NCI-H2107 treated with DMSO at 0.1 percent for 48 hours (cell line): ENCODE measurements around the gene FGD4.

Experiments
- DNase-seq: peaks from one replicate; lab custom pipeline; 2025; ENCODE audit not compliant: unreplicated experiment; lab: John Stamatoyannopoulos, UW

FGD4 gene

DNA sequence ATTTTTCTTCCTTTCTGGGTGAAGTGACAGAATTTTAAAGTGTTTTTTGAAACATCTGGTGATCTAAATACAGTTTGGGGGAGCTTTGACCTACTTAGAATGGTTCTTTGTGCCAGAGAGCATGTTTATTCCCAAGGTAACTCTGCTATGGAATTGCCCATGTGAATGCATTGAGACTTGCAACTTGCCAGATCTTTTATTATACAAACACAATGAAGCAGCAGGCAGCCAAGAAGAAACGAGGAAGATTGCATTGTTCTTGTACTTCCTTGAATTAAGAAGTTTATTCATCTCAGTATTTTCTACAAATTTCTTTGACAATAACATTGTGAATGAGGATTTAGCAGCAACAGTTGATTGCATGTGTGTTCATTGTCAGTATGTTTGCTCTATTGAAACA, 55.5 kb downstream of the FGD4 start:
- DNase-seq = no peak

DNA sequence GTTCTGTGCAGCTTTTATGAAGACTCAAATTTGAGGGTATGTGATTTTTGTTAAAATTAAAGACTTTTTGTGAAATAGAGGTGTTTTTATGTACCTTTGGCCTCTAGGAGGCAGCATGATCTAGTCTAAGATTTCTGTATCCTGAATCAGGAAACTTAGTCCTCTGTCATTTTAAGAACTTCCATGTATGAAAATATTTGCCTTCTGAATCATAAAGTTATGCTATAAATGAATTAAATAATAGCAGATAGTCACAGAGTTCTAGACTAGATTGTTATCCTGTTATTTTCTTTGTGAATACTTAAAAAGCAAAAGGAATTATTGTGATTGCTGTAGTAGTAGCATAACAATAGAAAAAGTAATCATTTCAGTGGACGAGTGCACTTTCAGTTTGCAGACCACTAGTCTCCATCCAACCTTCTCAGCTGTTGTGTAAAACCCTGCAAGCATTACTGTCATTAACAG, 56.3 kb downstream of the FGD4 start:
- peak; percentile 78 for DNase-seq

DNA sequence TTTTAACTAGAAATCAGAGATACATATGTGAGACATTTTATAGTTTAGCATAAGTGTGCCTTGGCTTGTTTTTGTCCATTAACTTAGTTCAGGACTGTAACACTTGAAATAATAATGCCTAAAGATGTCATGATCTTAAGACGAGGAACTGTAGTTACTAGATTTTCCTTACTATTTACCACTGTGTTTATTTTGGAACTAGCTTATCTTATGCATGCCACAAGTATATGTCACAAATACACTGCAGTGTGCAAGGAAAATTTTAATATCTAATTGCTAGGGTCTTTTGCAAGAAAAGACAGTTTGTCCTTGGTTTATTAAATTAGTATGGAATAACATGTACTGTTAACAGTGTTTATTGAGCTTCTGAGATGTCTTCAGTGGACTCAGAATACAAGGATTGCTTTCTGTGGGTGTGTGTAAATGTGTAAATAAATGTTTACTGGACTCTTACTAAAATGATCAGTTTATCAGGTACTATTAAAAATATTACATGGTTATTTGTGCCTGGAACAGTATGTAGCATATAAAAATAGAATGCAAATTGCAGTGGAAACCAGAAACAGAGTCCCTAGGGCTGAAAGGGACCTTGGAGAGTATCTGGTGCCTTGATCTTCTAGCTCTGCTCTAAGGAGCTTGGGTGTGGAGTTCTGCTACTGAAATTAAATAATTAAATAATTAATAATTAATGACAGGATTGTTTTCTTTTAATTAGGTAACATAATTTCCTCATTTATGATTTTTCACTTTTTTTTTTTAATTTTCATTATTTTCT, 58.1 kb downstream of the FGD4 start:
- no peak for DNase-seq

DNA sequence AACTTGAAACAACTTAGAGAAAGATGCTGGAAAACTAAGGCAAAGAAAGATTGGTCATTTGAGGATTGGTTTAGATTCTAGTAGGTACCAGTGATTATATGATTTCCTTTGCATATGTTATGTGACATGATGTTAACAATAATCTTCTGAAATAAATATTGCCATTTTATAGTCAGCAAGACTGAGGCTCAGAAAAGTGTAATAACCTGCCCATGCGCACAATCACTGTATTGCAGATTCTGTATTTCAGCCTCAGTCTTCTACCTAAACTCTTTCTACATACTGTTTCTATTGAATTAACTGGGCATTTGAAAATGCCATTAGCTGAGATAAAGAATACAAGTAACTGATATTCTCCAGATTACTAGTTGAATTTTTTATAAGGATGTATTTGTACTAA, 61.3 kb downstream of the FGD4 start:
- DNase-seq = no peak

DNA sequence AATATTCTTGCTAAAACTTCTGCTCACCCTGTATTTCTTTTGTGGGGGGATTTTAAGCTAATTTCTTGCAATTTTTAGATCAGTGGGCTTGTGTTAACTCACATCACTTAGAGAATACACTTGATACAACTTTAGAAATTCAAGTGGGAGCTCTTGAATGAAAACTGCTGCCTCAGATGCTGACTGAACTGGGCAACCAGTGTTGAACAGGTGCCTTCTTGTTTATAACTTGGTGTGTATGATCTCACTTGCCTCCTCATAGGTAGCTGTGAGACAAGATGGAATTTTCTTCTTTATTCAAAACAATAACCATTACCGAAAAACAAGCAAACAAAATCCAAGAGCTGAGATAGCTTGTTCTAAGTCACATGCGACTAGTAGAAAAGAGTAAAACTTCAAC, 63.5 kb downstream of the FGD4 start:
- DNase-seq = no peak

DNA sequence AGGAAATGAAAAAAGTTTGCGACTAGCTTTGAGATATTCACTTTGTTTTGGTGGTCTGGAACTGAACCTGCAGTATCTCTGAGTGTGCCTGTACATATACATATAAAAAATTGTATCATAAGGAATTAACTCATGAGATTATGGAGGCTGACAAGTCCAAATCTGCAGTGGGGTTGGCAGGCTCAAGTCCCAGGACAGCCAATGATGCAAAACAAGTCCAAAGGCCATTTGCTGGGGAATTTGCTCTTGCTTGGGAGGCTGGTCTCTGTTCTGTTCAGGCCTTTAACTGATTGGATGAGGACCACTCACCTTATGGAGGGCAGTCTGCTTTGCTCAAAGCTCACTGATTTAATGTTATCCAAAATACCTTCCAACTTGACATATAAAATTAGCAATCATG, 66.8 kb downstream of the FGD4 start:
- DNase-seq = no peak

DNA sequence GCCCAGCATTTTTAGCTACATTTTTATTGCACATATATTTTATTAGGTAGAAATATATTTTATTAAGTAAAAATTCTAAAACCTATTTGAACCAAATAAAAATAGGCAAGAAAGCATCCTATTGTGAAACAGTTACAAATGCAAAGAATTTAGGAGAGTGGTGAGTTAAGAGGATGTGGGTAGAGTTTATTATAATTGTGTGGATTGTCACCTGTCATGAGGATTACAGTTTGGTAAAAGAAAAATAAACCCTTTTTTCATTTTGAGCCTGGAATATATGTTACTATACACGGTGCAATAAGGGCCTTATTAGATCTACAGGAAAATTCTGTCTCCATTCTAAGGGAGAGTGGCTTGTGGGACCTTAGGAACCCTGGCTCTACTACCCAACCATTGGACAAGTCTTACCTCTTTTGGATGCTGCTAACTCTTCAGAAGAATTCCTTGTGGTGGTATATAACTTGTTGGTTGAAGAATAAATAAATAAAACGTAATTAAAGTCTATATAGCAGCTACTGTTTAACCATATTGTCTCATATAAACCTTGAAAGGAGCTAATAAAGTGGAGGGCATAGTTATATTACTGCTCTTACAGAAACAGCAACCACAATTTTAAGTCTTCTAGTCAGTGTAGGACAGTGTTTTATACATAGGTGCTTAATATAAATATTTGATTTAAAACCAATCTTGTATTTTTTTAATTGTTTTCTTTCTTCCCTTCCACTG, 67.8 kb downstream of the FGD4 start:
- DNase-seq = no peak

DNA sequence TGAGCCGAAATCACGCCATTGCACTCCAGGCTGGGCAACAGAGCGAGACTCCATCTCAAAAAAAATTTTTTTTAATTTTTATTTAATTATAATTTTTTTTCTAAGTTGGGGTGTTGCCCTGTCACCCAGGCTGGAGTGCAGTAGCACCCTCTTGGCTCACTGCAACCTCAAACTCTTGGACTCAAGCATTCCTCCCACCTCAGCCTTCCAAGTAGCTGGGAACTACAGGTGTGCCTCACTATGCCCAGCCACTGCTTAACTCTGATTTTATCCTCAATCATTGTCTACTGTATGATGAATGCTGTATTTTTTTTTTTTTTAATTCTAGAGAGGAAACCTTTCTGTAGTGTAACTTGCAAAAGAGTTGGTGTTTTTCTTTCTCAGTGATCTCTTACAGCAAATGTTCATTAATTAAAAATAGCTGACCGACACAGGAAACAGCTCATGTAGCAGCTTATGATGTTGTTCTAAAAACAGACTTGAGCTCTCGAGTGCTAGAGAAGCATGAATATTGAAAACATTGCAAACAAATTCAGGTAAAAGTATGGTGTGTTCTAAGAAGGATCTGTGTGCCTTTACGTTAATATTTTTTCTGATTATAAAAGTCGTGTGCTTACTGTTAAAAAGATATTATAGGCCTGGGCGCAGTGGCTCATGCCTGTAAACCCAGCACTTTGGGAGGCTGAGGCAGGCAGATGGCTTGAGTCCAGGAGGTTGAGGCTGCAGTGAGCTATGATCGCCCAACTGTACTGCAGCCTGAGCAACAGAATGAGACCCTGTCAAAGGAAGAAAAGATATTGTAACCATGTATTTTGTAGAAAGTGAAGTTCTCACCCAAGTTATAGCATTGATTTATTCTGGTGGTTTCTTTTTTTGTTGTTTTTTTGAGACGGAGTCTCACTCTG, 68.9 kb downstream of the FGD4 start:
- no peak for DNase-seq

DNA sequence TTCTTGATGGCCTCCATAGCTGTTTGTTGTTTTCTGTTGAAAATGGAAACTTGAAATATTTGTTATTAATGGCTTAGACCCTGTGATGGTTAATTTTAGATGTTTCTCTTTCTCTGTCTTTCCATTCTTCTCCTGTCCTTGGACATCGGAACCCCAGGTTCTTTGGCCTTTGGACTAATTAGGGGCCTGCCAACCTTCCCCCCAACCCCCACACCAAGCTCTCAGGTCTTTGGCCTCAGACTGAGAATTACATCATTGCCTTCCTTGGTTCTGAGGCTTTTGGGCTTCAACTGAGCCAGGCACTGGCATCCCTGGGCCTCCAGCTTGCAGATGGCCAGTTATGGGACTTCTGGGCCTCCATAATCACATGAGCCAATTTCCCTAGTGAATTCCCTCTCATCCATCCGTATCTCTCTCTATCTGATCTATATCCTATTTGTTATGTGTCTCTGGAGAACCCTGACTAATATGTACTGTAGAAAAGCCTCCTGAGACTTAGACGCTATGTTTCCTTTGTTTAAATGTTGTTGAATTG, 71.6 kb downstream of the FGD4 start:
- DNase-seq = no peak

DNA sequence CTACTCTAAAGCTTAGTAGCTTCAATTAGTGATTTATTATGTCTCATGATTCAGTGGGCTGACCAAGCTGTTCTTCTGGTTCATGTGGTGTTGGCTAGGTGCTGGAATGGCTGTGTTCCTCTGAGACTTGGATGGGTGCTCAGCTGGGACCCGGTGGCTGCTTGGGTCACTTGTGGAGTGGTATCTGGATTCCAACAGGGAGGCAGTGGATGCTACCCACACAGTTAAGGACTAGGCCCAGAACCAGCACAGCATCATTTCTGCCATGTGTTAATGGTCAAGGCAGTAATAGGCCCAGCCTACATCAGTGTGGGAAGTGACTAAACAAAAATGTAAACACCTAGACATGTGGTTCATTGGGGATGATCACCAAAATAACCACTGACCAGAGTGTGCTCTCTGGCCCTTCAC, 72.2 kb downstream of the FGD4 start:
- DNase-seq = no peak

DNA sequence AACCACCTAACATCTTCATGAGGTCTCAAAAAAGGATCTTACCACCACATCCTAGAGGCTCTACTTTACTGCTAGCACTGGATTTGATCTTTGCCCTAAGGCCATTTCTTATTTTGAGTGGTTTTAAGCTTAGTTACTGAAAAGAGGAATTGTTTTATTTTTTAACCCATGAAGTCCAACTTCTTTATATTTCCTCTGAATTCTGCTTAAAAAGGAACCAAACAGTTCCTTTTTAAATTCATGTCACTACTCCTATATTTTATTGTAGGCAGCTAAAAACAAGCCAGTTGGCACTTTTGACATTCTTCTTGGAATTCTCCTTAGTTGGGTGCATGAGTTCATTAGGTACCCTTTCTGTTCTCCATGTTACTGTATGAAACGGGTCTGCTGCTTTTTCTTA, 76.4 kb downstream of the FGD4 start:
- no peak for DNase-seq

DNA sequence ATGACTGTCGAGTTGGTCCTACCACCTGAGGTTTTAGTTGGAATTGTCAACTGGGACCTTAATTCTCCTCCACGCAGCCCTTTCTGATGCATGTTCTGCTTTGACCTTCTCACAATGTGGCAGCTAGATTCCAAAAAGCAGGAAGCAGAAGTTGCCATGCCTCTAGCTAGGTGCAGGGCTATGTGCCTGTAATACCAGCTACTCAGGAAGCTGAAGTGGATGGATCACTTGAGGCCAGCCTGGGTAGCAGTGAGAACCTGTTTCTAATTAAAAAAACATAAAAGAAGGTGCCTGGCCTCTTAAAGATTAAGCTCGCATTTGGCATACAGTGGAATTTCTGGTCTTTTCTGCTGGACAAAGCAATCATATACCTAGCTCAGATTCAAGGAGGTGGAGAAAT, 77.1 kb downstream of the FGD4 start:
- no peak for DNase-seq

DNA sequence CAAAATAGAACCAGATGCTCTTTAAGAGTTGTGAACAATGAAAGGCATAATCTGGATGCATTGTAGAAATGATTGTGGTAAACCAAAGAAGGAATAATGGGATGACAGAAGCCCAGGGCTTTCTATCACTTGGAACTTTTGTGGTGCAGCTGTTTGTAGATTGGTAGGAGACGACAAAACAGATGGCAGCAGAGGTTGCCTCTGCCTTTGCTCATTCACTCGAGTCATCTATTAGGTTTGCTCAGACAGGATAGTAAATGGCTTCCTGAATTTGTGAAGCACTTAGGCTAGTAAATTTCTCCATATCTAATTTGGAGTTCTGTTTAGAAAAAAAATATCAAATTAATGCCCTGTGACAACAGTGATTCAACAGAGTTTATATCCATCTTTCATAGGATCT, 78.4 kb downstream of the FGD4 start:
- DNase-seq = peak; percentile 63

DNA sequence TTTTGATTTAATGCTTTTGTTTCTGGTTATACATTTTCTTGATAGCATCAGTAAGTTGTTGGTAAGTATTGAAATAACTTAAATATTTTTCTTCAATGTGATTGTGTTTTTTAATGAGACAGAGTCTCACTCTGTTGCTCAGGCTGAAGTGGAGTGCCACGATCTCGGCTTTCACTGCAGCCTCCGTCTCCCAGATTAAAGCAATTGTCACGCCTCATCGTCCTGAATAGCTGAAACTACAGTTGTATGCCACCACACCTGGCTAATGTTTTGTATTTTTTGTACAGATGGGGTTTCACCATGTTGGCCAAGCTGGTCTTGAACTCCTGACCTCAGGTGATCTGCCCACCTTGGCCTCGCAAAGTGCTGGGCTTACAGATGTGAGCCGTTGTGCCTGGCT, 78.8 kb downstream of the FGD4 start:
- DNase-seq = no peak

DNA sequence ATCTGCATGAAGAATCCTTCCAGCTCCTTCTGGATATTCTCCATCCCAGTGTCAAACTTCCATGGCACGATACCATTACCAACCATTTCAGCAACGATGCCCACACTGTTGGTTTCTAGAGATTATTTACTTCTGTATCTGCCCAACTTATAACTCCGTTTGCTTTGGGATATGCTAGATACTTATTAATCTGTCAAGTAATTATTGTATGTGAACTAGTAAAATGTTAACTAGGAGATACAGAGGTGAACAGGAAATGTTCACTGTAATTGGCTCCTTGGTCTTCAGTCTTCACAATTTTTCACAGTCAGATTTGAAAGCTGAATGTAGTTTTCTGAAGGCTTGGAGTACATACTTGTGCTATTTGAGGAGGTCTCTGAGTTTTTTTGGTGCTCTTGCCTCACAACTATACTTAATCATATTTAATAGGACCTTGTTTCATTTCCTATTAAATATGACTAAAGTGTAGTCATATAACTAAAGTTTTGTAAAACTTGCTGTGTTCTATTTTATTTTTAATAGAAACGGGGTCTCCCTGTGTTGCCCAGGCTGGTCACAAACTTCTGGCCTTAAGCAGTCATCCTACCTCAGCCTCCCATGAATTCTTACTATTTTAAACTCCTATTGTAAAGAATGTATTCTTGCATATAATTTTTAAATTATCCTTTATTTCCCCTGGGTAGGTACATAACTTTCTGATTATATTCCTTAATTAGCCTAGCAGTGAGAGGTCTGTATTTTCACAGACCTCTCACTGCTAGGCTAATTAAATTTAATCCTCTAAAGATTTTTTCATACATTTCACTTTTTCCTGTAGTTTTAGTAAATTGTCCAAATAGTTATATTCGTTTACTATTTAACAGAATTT, 79.7 kb downstream of the FGD4 start:
- DNase-seq = no peak

DNA sequence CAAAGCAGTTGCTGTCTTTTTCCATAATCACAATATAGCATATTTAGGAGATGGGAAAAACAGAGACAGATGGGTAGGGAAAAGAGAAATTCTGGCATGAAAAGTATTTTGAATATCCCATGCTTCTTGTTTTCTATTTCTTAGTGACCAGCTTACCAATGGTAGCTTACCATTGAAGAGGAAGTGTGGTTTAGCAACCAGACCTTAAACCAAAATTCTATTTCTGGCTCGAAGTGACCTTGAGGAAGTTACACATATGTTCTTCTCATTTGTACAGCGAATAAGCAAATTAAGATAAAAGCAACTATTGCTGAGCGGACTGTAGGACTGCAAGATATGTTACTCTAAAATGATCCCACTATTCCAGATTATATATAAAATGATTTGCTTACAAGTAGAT, 82.9 kb downstream of the FGD4 start:
- DNase-seq = no peak

DNA sequence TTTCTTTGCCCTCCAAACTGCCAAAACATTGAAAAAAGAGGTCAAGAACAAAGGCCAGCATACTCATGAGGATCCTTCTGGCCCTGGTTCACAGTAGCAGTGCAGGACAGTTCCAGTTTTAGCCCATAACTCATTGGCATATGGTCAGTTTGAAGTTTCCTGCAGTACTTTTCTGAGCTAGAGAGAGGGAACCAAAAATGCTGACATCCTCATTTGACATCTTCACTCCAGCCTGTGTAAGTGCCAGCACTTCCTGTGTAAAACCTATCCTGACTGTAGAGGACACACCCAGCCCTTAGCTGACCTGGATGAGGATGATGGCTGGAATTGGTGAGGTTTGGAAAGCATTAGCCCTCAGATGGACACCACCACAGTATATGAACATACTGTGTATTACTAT, 84.1 kb downstream of the FGD4 start:
- DNase-seq = no peak

DNA sequence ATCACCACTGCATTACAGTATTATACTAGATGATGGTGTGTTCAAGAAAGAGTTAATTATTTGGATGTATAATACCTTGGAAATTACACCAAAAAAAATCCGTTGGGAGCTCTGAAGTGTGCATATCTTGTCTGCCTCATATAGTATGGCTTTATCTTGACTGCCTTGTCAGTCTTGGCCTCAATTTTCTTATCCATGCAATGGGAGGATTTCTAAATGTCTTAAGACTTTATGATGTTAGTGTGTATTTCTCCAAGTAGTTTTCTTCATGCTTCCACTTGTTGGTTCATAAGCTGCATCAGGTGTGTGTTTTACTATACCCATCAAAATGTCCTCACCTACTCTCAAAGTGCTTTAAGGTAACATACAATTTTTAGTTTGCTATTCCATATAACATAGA, 84.6 kb downstream of the FGD4 start:
- no peak for DNase-seq

DNA sequence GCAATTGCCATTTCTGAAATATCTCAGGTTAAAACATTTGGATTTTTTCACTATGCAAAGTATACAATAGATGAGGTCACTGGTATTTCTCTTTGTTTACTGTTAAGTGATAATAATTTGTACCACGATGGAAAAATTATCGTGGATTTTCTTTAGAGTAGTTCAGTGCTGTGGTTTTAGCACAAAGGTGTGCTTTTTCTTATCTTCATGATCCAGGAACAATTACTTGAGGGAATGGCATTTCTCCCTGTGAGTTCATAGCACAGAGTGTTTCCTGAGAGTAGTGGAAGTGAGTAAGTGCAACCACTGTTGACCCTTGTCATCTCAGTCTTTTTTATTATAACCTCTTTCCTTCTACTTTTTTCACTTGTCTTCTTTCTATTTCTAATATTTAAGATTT, 86.8 kb downstream of the FGD4 start:
- no peak for DNase-seq

DNA sequence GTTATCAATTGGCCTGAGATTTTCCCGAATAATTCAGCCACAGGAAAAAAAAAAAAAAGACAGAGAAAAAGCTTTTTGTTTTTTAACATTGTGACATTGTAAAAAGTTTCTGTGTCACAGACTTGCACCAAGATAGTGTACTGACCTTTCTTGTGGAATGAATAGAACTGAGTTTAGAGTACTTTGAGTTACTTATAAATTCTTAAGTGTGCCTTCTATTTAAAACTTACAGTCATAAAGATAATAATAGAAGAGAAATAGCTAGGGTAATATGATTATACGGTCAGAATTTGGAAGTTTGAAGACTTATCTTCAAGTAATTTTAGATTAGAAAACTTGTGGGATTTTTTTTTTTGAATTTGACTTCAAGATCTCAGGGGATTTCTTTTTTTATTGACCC, 88.8 kb downstream of the FGD4 start:
- DNase-seq = no peak
